Panc1 (cell line): ENCODE results near the gene EYS. TPM values are rescaled to one million over a fixed set of nuclear protein-coding genes. Genes with fewer than 3 reads are reported as not detected.

Source experiments
- ATAC-seq: fragments of 200-7000 bp; cut with Tn5 transposase; 2 replicates; pipeline ENCODE4 v1.9.1; 2020; ENCODE audit warnings: mild to moderate bottlenecking, moderate library complexity
- BruUV-seq: library from RNA; stranded (reverse); fragments of 400-500 nt; replicated peaks from 2 replicates; lab custom pipeline; 2021; lab: Mats Ljungman, UMichigan
- CTCF ChIA-PET: fragments of 300-600 bp; sonication (Branson Sonifier 250); formaldehyde crosslinking; loops from one replicate; lab custom pipeline; 2022; ENCODE audit warnings: antibody characterized with exemption; lab: Charles Lee
- POLR2A ChIA-PET: fragments of 300-600 bp; sonication (Branson Sonifier 250); formaldehyde crosslinking; loops from one replicate; lab custom pipeline; 2022; ENCODE audit warnings: antibody characterized with exemption; lab: Charles Lee
- DNase-seq: peaks from one replicate; pipeline ENCODE4 v3.0.0-alpha.2; 2010; ENCODE audit warnings: low read depth, low spot score
- H3K27ac ChIP-seq: 2 replicates; pipeline ENCODE4 v1.5.1; 2011; ENCODE audit warnings: mild to moderate bottlenecking, low read length, inconsistent platforms
- H3K27me3 ChIP-seq: fragments of 200-500 bp; sonication (Bioruptor generic); 2 replicates; pipeline ENCODE4 v1.6.0; 2014; ENCODE audit warnings: low read length, inconsistent platforms; ENCODE audit not compliant: control insufficient read depth, insufficient read depth
- H3K36me3 ChIP-seq: fragments of 200-500 bp; sonication (Bioruptor generic); 2 replicates; pipeline ENCODE4 v1.5.1; 2014; ENCODE audit warnings: inconsistent platforms, mild to moderate bottlenecking, low read length, moderate library complexity; ENCODE audit not compliant: control insufficient read depth, insufficient read depth
- H3K4me1 ChIP-seq: 2 replicates; pipeline ENCODE4 v1.5.1; 2011; ENCODE audit warnings: inconsistent platforms, mild to moderate bottlenecking, low read length, moderate library complexity; ENCODE audit not compliant: control insufficient read depth, insufficient read depth
- H3K4me3 ChIP-seq, 2 experiments: 2 replicates each; pipeline ENCODE4 v1.5.1; 2011 to 2012; ENCODE audit warnings: low read depth in 2 of 2, low read length in 2 of 2, mild to moderate bottlenecking in 2 of 2, inconsistent platforms in 1 of 2, moderate library complexity in 1 of 2
- H3K9me3 ChIP-seq: fragments of 200-500 bp; sonication (Bioruptor generic); 2 replicates; pipeline ENCODE4 v1.5.1; 2014; ENCODE audit warnings: low read depth, mild to moderate bottlenecking, inconsistent platforms, low read length, moderate library complexity; ENCODE audit not compliant: control insufficient read depth, insufficient read depth
- POLR2AphosphoS5 ChIP-seq: IDR thresholded peaks from 2 replicates; pipeline ENCODE4 v1.6.1; 2012; ENCODE audit warnings: mild to moderate bottlenecking, low read depth, low read length, moderate library complexity
- REST ChIP-seq, 2 experiments: IDR thresholded peaks; 2 replicates each; pipeline ENCODE4 v1.6.1; 2011 to 2012; ENCODE audit warnings: low read depth in 2 of 2, control low read depth in 1 of 2, low read length in 1 of 2, mild to moderate bottlenecking in 1 of 2, moderate library complexity in 1 of 2; ENCODE audit not compliant: insufficient read depth in 1 of 2
- SIN3A ChIP-seq: IDR thresholded peaks from 2 replicates; pipeline ENCODE4 v1.6.1; 2012; ENCODE audit warnings: low read depth, mild to moderate bottlenecking, low read length, moderate library complexity, borderline replicate concordance; ENCODE audit not compliant: insufficient read depth
- TCF7L2 ChIP-seq: IDR thresholded peaks from 2 replicates; pipeline ENCODE4 v1.6.1; 2011; ENCODE audit warnings: mild to moderate bottlenecking, low read depth, low read length, inconsistent platforms
- in situ Hi-C: cut with HindIII; loops from 2 replicates; pipeline ENCODE4 v1.10.0; 2016; ENCODE audit warnings: low sequenced_read_pairs, low pct_unique_long_range_greater_than_20kb
- intact Hi-C: fragments of 100-400 bp; cut with micrococcal nuclease; formaldehyde crosslinking; loops from one replicate; pipeline ENCODE4 v1.10.0; 2022; ENCODE audit not compliant: unreplicated experiment
- total RNA-seq: library from RNA; stranded (reverse); gene quantifications from one replicate; pipeline ENCODE4 v1.2.1, GENCODE V29; 2021; ENCODE audit not compliant: unreplicated experiment
- TF ChIP-seq, protein P1 (sequence below): fragments of 450-650 bp; IDR thresholded peaks from 2 replicates; pipeline ENCODE4 v1.5.1; 2017; ENCODE audit warnings: mild to moderate bottlenecking

EYS gene
- total RNA-seq, 1 experiment from 2014 or later, result not detected

DNA sequence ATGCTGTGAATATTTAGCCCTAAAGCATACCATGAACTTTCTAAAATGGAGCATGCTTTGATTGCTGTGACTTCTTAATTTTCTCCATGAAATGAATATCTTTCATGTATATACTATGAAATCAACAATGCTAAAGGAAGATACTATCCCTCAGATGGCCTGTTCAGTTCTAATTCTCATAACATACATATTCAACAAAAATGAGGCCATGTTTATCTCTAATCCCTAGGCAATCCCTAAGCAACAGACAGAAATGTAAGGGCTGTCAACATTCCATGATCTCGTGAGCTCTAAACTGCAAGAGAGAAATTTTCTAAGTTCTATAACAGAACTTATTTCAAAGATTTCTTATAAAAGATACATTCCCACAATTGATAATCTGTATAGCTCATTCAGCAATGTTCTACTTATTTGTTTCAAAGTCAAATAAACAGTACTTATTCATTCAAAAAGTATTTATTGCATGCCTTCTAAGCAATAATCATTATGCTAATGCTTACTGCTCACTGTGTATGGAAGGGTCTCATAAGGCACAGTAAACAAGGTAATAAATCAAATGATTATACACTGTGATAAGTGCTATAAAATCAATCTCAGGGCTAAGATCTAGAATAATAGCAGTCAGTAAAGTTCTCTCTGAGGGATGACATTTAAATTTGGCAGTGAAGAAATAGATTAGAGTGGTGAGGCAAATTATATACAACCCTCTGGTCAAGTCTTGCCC is 1578.6 kb downstream of the EYS start:
- Histone ChIP-seq H3K27ac (no peak overlapping the region), H3K9me3 (no peaks in the 10 kb centered on the region), H3K36me3 (no peaks in the 10 kb centered on the region; the same call in 1 of the 2 replicates), H3K4me3 (no peak overlapping the region), H3K4me1 (no peaks in the 10 kb centered on the region), H3K27me3 (no peaks in the 10 kb centered on the region)
- intact Hi-C loops, result no loop called here
- CTCF ChIA-PET, result no interaction called here
- ATAC-seq, result no peak
- no TSS peak for BruUV-seq
- in situ Hi-C loops, result no loop called here
- no peak for DNase-seq
- POLR2A ChIA-PET, result no interaction called here
- no peak for TF ChIP-seq SIN3A
- TF ChIP-seq, protein P1, sequence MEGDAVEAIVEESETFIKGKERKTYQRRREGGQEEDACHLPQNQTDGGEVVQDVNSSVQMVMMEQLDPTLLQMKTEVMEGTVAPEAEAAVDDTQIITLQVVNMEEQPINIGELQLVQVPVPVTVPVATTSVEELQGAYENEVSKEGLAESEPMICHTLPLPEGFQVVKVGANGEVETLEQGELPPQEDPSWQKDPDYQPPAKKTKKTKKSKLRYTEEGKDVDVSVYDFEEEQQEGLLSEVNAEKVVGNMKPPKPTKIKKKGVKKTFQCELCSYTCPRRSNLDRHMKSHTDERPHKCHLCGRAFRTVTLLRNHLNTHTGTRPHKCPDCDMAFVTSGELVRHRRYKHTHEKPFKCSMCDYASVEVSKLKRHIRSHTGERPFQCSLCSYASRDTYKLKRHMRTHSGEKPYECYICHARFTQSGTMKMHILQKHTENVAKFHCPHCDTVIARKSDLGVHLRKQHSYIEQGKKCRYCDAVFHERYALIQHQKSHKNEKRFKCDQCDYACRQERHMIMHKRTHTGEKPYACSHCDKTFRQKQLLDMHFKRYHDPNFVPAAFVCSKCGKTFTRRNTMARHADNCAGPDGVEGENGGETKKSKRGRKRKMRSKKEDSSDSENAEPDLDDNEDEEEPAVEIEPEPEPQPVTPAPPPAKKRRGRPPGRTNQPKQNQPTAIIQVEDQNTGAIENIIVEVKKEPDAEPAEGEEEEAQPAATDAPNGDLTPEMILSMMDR, result no peak
- TF ChIP-seq REST (IDR thresholded peaks at IDR 0.05; ENCODE audit: insufficient read depth in 1 of 2, low read depth in 2 of 2, low read length in 1 of 2), result no peak
- no peak for TF ChIP-seq TCF7L2
- no peak for TF ChIP-seq POLR2AphosphoS5

- TF ChIP-seq REST (IDR thresholded peaks at IDR 0.05; ENCODE audit: insufficient read depth in 1 of 2, low read depth in 2 of 2, low read length in 1 of 2) (no peak), TCF7L2 (no peak), SIN3A (no peak), POLR2AphosphoS5 (no peak)
- TF ChIP-seq, protein P1, result no peak
Observed at GRCh38 chr6:64123761-64124633, 1583.0 kb downstream of the EYS start.

More at GRCh38 chr6:64123761-64124633, 1583.0 kb downstream of the EYS start:
- Histone ChIP-seq H3K36me3 (no peaks in the 10 kb centered on the region; the same call in 1 of the 2 replicates), H3K4me1 (no peaks in the 10 kb centered on the region), H3K4me3 (no peak overlapping the region), H3K27me3 (no peaks in the 10 kb centered on the region), H3K27ac (no peak overlapping the region), H3K9me3 (no peaks in the 10 kb centered on the region; the same call in 1 of the 2 replicates)
- no peak for DNase-seq
- intact Hi-C loops (no loop called here), in situ Hi-C loops (no loop called here)
- ATAC-seq, result no peak
- ChIA-PET POLR2A (no interaction called here), CTCF (no interaction called here)
- BruUV-seq, result no TSS peak
